ENCODE measurements around the gene AHDC1.
"Not testable (repeated sequence)": the region's sequence is repeated elsewhere in the genome, so short reads cannot be mapped to it uniquely, and the experiment has no call there.

AHDC1 gene

GRCh38 chr1:27603681-27604578, at the start of gene AHDC1:
TSS of gene AHDC1 (minus strand) at chr1:27604144. CDS start at chr1:27552115, 52,029 bp downstream.
- DNase-seq (ENCODE audit: insufficient read length, low spot score): peak; percentile 95
- FAIRE-seq: peak; percentile 88

GRCh38 chr1:27652111-27652864, 48.3 kb upstream of the AHDC1 start:
- FAIRE-seq: no peak

GRCh38 chr1:27650539-27651175, 46.7 kb upstream of the AHDC1 start:
- DNase-seq (ENCODE audit: insufficient read length, low spot score) (no peak), FAIRE-seq (no peak)

More at GRCh38 chr1:27652111-27652864, 48.3 kb upstream of the AHDC1 start:
- DNase-seq (ENCODE audit: insufficient read length, low spot score): no peak

- DNase-seq (ENCODE audit: insufficient read length, low spot score) (no peak), FAIRE-seq (peak; percentile 31)
These were observed 46.2 kb upstream of the AHDC1 start for GRCh38 chr1:27650171-27650538.

GRCh38 chr1:27649306-27649635, 45.3 kb upstream of the AHDC1 start:
- FAIRE-seq (no peak), DNase-seq (ENCODE audit: insufficient read length, low spot score) (no peak)

GRCh38 chr1:27648602-27649305, 44.8 kb upstream of the AHDC1 start:
- DNase-seq (ENCODE audit: insufficient read length, low spot score) (no peak), FAIRE-seq (no peak)

DNA sequence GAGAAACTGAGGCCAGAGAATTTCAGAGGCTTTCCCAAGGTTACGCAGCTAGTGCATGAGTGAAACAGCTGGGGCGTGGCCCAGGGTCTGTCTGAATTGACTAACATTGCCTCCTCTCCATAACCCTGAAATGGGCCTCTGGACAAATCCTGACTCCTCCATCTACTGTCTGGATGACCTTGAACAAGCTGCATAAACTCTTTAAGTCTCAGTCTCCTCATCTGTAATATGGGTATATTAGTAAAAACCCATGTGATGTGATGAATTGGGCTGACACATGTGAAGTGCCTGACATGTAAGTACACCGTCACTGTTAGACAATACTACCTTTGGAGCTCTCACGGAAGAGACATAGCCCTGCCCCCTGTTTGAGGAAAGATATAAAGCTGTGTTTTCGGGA, 43.4 kb upstream of the AHDC1 start:
- FAIRE-seq: no peak
- no peak for DNase-seq (ENCODE audit: insufficient read length, low spot score)

- no peak for FAIRE-seq
These were observed 42.7 kb upstream of the AHDC1 start for GRCh38 chr1:27646676-27647075.

DNA sequence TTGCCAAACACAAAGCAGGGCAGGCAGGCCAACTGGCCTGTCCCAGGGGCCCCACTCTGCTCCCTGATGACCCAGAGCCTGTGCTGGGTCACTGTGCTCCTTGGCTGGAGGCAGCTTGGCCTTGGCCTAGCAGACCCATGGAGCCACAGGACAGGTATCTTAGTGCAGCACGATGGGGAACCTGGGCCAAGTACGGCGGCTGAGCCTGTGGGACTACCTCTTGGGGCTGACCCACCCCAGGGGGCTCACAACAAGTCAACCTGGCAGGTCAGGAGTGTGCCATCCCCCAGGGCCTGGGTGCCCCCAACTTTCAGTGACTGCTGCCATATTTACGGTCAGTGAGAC, 41.1 kb upstream of the AHDC1 start:
- DNase-seq (ENCODE audit: insufficient read length, low spot score) (no peak), FAIRE-seq (no peak)

More at GRCh38 chr1:27646676-27647075, 42.7 kb upstream of the AHDC1 start:
- no peak for DNase-seq (ENCODE audit: insufficient read length, low spot score)

DNA sequence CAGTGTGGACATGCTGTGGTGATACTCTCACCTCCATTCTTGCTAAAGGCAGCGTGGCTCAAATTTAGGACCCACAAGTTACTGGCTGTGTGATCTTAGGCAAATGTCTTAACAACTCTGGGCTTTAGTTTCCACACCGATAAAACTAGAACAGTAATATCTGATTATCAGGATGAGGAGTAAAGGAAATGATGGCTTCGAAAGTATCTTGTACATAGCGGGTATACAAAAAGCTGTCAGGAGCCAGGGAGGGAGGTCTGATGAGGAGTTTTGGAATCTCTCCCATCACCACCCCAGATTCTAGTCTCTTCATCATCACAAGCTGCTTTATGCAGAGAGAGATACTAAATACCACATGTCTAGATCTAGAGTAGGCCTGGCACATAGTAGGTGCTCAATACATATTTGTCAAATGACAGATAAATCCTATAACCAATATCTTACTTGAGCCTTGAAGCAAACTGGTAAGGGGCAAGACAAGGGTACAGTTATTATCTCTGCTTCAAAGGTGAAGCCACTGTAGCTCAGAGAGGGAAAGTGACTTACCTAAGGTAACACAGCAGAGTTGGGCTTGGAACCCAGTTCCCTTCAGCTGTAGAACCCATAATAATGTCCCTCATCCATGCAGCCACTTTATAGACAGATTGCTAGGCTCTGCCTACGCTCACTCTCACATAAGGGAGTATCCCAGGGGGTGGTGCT, 40.6 kb upstream of the AHDC1 start:
- DNase-seq (ENCODE audit: insufficient read length, low spot score) (no peak), FAIRE-seq (no peak)

- FAIRE-seq (peak; percentile 97), DNase-seq (ENCODE audit: insufficient read length, low spot score) (peak; percentile 69)
These were observed 39.8 kb upstream of the AHDC1 start for GRCh38 chr1:27643600-27644368.

- not testable (repeated sequence) for DNase-seq (ENCODE audit: insufficient read length, low spot score); FAIRE-seq
These were observed 36.6 kb upstream of the AHDC1 start for GRCh38 chr1:27640514-27640913.

DNA sequence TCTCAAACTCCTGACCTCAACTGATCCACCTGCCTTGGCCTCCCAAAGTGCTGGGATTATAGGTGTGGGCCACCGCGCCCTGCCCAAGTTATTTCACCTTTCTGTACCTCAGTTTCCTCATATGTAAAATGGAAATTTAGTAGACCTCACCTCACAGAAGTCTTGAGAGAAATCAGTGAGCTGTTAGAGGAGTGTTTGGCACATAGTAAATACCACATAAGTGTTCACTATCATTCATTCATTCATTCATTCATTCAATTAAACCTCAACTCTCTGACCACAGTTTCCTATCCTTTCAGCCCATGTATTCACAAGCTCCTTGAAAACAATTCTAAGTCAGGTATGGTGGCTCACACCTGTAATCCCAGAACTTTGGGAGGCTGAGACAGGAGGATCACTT, 34.9 kb upstream of the AHDC1 start:
- DNase-seq (ENCODE audit: insufficient read length, low spot score): no peak
- no peak for FAIRE-seq

DNA sequence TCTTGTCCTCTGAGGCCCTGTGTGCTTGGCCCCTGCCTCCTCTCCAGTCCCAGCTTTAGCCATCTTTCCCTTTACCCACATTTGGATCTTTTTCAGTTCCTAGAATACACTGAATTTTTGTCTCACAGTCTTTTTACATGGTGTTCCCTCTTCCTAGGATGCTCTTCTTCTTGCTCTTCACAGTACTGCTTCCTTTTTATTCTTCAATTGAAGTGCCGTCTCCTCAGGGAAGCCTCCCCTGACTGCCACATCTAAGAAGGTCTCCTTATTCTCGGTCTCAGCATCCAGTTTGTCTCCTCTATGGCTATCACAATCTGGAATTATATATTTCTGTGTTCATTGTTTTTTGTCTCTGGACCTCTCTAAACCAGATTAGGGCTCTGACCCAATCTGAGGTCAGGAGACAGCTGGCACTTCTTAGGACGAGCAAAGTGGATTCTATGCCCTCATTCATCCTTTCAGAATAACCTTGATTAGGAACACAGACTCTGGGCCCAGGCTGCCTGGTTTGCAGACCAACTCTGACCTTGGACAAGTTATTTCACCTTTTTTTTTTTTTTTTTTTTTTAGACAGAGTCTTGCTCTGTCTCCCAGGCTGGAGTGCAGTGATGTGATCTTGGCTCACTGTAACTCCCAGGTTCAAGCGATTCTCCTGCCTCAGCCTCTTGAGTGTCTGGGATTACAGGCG, 34.2 kb upstream of the AHDC1 start:
- no peak for DNase-seq (ENCODE audit: insufficient read length, low spot score)
- FAIRE-seq: no peak

GRCh38 chr1:27635396-27636142, 31.6 kb upstream of the AHDC1 start:
- DNase-seq (ENCODE audit: insufficient read length, low spot score) (no peak), FAIRE-seq (peak; percentile 47)

DNA sequence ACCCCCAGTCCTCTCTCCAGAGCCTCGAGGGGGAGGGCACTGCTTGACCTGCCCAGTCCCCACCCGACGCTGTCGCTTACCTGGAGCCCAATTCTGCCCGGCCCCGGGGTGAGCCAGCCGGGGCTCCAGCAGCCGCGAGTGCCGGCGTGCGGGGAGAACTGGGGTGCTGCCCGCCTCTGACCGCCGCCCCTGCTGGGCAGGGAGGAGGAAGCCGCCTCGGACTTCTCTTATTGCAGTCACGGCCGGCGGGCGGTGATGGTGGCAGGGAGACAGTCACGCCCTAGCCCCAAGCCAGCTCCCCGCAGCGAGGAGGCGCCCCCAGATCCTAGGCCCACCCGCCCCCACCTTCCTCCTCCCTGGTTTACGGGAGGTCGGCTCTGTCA, 31.0 kb upstream of the AHDC1 start, which contains the start of gene FGR:
TSS of gene FGR (minus strand) at position 201 of the 383 bp plus-strand sequence. CDS start 11,269 bp downstream, outside the sequence.
- no peak for FAIRE-seq
- DNase-seq (ENCODE audit: insufficient read length, low spot score): no peak

DNA sequence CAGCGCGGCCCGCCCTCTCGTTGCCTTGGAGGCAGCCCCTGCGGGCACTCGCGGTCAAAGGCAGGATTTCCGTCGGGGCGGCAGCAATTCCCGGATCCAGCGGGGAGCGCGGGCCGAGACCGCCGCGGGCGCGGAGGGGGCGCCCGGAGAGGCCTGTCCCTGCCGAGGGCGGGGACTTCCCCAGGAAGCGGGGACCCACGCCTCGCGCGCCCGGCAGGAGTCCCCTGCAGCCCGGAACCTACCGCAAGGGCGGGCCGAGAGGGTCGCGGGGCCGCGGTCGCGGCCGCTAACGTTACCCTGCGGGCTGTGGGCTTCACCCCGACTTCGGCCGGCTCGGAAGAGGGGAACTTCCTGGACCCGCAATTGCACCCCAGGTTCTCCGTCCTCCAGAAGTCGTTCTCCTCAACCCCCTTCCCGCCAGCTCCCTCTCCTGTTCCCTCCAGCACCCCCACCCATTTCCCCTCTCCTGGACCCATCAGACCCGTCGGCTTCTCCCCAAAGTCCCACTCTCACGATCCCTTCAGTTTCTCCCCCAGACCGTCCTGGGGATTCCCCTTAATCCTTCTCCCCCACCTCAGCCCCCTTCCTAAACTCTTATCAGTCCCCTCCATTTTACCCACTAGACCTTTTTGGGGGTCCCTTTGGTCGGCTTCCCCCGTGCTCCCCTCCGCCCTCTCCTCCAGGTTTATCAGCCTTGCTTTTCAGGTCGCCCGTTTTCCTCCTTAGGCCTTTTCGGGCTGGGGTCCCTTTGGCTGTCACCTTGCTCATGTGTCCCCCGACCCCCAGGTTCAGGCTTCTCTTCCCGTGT, 30.4 kb upstream of the AHDC1 start:
- peak; percentile 87 for FAIRE-seq
- DNase-seq (ENCODE audit: insufficient read length, low spot score): no peak

All from GM19239 (cell line).